Right lobe of liver (tissue), 4 donors: ENCODE results near the gene GBE1.

Experiments used
- CTCF ChIP-seq, 4 donors: fragments of 200-600 bp in 3 of 4; fragments of 450-650 bp in 1 of 4; IDR thresholded peaks; one replicate each; pipeline versions ENCODE4 v1.5.1 to v1.8.0; 2016 to 2022; ENCODE audit warnings: antibody characterized with exemption in 4 of 4, mild to moderate bottlenecking in 2 of 4
- POLR2A ChIP-seq: fragments of 450-650 bp; IDR thresholded peaks from one replicate; pipeline ENCODE4 v1.6.1; 2017; ENCODE audit warnings: antibody characterized with exemption, mild to moderate bottlenecking
- donor health status: DM: no; HTN: no; CAD: no.
- donor health status: DM: no; HTN: no; CAD: no.
- donor health status: DM: no; HTN: yes; CAD: no.

DNA sequence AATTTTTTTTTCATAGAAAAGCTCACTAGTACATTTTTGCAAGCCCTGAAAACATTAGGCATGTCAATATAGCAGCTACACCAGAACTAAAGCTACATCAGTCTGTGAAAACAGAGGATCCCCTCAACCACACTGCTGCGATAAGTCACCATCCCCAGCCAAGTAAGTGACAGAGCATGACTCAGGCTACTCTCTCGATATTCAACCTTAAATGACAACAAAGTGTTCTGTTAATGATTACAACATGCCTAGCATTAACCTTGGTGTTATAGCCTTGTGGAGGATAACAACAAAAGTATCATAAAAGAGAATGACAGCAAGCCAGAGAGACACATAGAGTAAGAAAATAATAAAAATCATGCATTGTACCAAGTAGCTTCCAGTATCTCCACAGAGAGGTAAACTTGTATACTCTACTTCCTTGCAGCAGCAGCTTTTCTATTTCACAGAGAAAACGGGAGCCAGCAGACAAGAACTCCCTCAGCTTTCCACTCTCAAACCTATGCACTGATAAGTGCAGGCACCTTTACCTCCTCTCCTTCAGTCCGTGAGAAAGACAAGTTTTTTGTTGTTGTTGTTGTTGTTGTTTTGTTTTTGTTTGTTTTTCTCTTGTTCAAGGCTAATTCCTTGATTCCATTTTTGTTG is 76.6 kb downstream of the GBE1 start:
- TF ChIP-seq CTCF (IDR thresholded peaks at IDR 0.05), result no peak
- TF ChIP-seq POLR2A, result no peak
